Urothelium cell line (cell line): ENCODE measurements around the gene PCSK1N.

Experiments
- DNase-seq: peaks from one replicate; pipeline ENCODE4 v3.0.0; 2011; ENCODE audit warnings: low spot score, mixed read lengths
- FAIRE-seq: peaks from 2 replicates; lab custom pipeline; 2011; peaks lifted over from hg19 to GRCh38; lab: Jason Lieb, UNC

PCSK1N gene

GRCh38 chrX:48791063-48791820 is 44.2 kb downstream of the PCSK1N start:
- DNase-seq (no peak), FAIRE-seq (no peak)

GRCh38 chrX:48790477-48790876 is 44.9 kb downstream of the PCSK1N start:
- DNase-seq (no peak), FAIRE-seq (no peak)

DNA sequence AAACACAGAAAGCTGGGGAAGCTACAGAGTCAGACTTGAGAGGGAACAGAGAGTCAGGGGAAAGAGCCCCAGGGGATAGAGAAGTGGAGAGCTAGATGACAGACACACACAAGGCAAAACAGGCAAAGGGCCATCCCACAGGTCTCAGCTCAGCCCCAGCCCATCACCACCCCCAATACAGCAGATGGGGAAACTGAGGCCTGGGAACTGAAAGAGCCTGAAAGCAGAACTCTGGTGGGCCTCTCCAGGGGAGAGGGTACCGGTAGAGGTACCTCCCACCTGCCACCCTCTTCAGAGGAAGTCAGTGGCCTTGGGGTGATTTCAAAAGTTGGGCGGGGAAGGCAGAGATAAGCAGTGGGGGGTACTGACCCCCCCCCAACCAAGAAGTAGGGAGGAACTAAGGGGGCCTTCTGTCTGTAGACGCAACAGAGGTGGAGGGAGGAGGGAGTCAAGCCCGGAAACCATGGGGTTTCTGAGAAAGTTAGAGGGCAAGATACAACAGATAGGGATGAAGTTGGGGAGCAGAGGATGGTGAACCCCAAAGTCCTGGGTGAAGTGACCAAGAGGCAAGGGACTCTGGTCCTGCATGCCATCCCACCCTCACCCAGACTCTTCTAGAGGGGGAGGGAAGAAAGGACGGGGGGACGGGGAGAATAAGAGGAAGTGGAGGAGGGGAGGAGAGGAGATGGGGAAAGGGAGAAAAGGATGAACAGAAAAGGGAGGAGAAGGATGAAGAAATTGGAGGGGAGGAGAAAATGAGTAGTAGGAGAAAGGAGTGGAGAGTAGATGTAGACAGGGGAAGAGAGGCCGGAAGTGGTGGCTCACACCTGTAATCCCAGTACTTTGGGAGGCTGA is 45.8 kb downstream of the PCSK1N start:
- FAIRE-seq = no peak
- no peak for DNase-seq

DNA sequence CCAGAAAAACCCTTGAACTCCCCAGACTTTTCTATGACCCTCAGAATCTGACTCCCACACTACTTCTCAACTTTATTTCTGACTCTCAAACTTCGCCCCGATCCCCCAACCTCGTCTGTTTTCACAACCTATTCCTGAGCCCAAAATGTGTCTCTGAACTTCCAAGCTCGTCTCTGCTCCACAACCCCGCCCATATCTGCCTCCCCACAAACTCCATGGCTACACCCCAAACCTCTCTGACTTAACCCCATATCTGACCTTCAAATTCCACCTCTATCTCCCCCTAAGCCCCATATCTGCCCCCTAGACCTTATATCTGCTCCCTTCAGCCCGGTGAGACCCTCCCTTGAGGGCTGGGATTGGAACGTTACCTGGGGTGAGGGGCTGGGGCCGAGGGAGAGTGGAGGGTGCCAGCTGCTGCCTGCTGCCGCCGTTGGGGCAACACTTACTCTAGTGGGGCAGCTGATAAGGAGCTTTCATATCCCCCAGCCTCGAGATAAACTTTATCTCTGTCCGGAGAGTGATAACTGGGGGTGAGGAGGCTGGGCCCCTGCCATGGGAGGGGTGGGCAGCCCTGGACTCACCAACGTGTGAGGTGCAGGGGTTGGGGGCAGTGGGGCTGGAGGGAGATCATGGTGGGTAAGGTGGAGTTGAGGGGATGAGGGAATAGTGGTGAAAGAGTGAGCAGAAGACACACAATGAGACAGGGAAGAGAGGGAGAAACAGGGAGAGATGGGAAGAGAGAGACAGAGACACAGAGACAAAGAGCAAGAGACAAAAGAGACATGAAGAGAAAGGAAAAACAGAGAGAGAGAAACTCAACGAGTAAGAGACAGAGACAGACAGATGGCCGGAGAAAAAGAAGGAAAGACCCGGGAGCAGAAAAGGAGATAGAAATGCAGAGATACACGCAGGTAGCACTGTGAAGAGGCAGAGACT is 47.6 kb downstream of the PCSK1N start:
- FAIRE-seq = no peak

GRCh38 chrX:48786825-48787504 is 48.4 kb downstream of the PCSK1N start:
- FAIRE-seq (no peak), DNase-seq (no peak)

More for the DNA sequence above, 47.6 kb downstream of the PCSK1N start:
- no peak for DNase-seq

GRCh38 chrX:48786341-48786800 is 49.0 kb downstream of the PCSK1N start, which contains the start of gene GATA1:
Gene GATA1 (plus strand): TSS chrX:48786590. CDS start chrX:48791110, 4,520 bp downstream.
- DNase-seq (no peak), FAIRE-seq (no peak)

- FAIRE-seq = no peak
- DNase-seq = no peak
Measured at GRCh38 chrX:48785540-48786214, 49.7 kb downstream of the PCSK1N start.

DNA sequence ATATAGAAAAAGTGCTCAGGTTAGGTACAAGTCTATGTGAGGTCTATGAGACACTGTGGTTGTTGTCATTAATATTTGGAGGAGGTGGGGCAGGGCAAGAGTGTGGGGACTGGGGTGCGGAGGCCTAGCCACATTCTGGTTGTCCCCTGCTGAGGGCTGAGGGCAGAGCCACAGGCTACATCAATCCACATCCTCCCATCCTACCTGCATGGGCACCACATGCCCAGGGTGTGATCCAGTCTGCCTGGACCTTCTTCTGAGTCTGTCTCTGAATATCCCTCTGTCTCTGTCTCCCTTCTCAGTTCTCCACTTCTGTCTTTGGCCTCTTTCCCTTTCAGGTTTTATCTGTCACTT is 50.2 kb downstream of the PCSK1N start:
- FAIRE-seq = no peak

GRCh38 chrX:48784726-48785125 is 50.7 kb downstream of the PCSK1N start:
- DNase-seq (no peak), FAIRE-seq (no peak)

More for the DNA sequence above, 50.2 kb downstream of the PCSK1N start:
- no peak for DNase-seq

- FAIRE-seq (no peak), DNase-seq (no peak)
Measured at GRCh38 chrX:48782795-48783194, 52.6 kb downstream of the PCSK1N start.

GRCh38 chrX:48782216-48782615 is 53.2 kb downstream of the PCSK1N start:
- FAIRE-seq (no peak), DNase-seq (no peak)

DNA sequence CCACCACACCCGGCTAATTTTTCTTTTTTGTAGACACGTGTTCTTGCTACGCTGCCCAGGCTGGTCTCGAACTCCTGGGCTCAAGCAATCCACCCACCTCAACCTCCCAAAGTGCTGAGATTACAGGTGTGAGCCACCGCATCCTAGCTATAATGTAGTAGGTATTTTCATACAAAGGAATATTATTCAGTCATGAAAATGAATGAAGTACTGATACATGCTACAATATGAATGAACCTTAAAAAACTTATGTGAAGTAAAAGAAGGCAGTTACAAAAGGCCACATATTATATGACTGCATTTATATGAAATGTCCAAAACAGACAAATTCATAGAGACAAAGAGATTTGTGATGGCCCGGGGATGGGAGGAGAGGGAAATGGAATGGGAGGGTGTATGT is 53.7 kb downstream of the PCSK1N start:
- DNase-seq (no peak), FAIRE-seq (no peak)
